HG02571 (cell line): ENCODE results near the gene DYNC1H1.

Experiments used
- ATAC-seq: cut with Tn5 transposase; IDR thresholded peaks from one replicate; pipeline ENCODE4 v1.9.1; 2021; ENCODE audit warnings: mild to moderate bottlenecking, moderate library complexity; ENCODE audit not compliant: unreplicated experiment

The DYNC1H1 gene

DNA sequence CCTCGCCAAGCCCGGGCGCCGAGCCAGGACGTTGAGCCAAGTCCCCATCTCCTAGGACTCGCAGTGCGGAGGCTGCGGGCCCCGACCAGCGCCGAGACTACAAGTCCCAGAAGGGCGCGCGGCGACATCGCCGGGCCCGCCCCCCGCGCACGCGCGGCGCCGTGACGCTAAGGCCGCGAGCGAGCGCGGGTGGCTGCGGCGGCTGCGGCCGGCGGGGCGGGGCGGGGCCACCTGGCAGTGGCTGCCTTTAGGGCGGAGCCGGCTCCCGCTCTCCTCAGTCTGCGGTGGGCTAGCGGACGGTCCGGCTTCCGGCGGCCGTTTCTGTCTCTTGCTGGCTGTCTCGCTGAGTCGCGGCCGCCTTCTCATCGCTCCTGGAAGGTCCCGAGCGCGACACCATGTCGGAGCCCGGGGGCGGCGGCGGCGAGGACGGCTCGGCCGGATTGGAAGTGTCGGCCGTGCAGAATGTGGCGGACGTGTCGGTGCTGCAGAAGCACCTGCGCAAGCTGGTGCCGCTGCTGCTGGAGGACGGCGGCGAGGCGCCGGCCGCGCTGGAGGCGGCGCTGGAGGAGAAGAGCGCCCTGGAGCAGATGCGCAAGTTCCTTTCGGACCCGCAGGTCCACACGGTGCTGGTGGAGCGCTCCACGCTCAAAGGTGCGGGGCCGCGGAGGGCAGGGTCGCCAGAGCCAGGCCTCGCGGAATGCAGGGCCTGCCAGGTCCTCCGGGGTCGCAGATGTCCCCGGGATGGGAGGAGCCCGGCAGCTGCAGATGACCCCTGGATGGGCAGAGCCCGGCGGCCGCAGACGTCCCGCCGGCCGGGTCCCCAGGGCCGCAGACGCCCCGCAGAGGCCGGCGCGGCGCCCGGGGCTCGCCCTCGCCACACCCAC lies at the start of gene DYNC1H1:
DYNC1H1 (plus strand) TSS at position 277 of the 884 bp plus-strand sequence; CDS start at position 396, 119 bp downstream.
- ATAC-seq, result peak; percentile 89

DNA sequence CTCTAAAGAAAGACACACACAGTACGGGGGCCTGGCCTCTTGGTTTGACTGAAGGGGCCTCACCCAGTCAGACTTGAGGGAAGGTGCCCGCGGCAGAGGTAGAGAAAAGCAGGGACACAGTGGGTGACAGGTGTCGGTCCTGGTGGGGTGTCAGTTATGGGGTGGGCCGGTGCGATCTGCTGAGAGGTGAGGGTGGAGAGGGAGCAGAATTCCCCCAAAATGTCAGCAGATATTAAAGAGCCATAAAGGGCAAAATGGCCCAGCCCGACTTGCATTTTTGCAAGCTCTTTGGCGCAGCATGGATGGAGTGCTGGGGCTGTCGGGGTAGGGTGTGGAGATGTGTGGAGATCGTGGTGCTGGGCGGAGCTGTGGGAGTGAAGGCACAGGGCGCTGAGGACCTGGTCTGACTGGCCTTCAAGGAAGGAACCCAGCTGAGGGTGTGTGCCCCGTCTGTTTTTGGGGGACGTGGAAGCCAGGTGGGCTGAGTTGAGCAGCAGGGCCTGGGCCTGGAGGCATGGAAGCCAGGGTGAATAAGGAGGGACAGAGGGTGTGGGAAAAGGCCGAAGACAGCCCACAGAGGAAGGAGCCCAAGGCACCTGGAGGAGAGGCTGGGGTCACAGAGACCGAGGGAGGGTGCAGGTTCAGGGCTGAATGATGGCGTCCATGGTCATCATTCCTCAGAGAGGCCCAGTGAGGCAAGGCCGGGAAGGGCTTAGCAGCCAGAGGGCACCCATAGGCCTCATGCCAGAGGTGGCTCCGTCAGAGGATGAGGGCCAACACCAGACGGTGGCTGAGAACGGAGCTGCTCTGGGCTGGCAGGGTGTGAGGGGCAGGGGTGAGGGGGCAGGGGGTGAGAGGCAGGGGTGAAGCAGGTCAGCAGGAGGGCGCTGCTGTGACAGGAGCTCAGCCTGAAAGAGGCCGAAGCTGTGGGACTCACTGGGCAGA lies 48.2 kb upstream of the DYNC1H1 start:
- no peak for ATAC-seq

DNA sequence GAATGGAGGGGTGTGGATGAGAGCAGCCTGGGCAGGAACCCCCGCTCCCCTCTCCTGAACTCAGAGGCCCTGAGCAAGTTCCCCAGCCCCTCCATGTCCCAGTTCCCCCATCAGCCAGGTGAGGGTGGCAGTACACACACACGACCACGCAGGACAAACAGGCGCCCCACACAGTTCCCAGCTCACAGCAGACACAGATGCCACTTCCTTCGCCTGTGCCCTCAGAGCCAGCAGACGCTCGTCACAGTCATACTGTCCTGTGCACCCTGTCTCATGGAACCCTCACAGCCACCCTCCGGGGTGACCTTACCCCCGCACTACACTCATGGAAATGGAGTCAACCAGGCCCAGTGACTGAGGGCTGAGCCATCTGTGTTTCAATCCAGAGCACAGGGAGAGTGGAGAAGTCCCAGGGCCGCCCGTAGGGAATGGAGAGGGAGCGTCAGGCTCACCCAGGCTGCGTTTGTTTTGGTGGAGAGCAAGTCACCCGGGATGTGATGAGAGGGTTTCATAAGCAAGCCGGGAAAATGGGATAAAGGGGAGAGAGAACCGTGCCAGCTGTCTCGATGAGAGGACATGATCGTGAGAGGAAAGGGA lies 47.5 kb upstream of the DYNC1H1 start:
- ATAC-seq, result no peak

DNA sequence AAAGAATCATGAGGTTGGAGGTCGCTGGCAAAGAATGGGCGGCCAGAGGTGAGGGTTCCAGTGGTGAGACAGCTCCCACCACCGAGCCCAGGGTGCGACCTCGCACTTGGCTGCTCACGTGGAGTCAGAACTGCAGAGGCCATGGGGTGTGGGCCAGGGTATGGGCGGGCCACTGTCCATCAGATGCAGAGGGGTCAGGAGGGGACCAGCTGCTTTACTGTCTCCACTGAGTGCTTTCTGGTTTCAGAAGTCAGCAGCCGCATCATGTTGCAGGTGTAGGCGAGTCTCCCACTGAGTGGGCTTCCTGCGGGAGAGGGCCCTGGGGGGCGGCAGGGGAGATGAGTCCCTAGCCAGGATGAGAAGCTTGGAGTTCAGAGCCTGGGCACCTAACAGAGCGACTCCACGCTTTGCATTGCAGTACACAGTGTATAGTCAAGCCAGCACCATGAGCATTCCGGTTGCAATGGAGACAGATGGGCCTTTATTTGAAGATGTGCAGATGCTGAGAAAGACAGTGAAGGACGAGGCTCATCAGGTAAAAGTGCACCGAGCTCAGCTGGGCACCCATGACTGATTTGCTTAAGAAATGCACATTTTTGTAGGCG lies 46.9 kb upstream of the DYNC1H1 start:
- ATAC-seq, result no peak

DNA sequence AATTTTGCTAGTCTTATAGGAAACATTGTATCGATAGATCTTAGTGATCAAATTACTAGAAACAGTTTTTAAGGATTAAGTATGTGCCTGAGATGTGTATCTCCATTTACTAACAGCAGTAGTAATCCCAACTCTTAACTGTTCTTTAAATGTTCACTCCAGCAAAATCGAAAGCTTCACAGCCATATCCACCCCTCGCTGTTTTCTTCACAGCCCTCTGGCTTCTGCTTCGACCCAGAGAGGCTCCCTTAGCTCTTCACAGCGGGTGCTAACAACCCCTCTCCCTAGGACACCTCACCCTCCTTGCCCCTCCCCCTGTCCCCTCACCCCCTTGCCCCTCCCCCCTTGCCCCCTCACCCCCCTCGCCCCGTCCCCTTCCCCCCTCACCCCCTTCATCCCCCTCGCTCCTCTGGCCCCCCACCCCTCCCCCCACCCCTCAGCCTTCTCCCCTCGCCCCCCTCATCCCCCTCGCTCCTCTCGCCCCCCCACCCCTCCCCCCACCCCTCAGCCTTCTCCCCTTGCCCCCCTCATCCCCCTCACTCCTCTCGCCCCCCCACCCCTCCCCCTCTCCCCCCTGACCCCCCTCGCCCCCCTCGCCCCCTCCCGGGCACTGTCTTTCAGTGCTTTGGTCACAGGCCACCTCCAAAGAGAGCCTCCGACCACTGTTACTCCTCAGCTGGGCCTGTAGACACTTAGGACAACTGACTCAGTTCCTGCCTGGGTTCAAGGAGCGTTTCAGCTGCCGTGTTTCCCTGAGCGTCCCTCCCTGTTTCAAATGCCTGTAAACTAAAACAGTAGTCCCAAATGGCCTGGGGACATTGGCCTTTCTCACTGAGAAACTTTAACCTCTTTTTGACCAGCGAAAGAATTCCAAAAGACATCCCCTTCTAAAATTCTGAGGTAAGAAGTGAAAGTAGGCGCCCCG lies 46.0 kb upstream of the DYNC1H1 start:
- ATAC-seq, result no peak

DNA sequence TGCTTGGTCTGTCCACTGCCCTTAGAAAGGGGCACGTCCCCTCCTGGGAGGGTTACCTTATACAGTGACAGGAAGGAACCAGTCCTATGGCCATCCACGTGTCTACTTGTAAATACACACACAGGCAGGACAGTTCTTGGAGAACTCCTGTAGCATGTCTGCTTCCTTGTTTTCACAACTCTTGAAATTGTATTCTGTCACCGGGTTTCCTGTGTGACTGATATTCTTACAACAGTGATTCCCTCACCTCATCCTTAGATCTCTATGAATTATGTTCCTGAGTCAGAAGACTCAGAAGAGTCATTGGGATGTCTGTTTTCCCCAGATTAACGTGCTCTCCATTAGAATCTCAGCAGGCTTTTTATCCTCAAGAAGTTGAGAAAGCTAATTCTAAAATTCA lies 44.1 kb upstream of the DYNC1H1 start:
- ATAC-seq, result no peak

DNA sequence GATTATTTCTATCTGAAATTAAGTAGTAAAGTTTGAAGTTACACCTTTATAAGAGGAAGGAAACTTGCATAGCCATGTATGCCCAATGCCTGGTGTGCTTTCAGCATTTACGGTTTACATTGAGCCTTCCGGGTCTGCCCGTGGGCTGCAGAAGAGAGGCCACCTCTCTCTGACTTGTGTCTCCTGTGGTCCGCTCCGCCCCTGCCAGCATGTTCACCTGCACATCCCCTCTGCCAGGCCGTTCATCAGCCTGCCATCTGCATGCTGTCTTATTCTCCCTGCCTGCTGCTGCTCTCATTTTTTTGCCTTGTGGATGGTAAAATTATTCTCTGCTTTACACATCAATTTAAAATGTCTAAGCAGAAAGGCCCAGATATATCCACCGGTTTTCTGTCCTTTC lies 41.5 kb upstream of the DYNC1H1 start:
- no peak for ATAC-seq

DNA sequence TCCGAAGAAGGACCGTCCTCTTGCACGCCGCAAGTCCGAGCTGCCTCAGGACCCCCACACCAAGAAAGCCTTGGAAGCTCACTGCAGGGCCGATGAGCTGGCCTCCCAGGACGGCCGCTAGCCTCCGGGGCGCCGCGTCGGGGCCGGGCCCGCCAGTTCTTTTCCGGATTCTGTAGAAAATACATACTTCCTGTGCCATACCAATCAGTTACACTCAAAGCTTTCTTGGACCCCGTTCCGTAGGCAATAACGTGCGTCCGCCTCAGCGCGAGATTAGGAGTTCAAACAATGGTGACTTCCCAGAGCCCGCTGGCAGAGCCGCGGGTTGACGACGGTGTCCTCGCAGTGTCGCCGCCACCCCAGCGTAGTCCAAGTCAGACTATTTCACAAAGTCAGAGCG lies 39.2 kb upstream of the DYNC1H1 start:
- no peak for ATAC-seq

DNA sequence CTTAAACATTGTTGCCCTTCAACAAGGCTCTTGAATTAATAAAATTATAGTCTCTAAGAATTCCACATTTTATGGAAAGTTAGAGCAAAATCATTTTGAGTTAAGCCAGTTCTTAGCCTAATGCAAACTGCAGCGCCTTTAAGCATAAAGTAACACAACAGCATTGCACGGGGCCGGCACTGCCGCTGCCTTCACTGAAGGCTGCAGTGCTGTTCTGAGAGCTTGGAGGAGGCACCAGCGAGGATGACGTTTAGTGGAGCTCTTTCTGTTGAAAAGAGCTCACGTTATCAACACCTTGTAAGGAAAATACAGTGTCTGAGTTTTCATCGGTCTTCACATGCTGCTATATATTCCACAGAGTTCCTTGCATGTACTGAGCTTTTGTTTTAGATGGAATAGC lies 38.3 kb upstream of the DYNC1H1 start:
- ATAC-seq, result no peak

DNA sequence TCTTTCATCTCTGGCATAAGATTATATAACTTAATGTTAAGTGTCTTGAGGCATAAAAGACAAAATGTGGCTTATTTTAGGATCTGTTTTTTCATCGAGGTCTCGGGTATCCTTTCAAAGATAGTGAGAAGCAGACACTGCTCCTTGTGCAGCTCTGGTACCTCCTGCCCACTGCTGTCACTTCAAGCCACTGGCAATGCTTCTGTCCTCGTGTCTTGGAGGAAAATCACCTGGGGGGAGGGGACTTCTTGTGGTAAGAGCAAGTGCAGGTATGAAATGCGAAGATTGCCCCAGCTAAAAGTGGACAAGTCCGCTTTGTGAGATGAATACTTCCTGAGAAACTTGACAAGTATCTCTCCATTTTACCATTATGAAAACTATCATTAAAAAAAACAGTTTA lies 37.8 kb upstream of the DYNC1H1 start:
- ATAC-seq, result no peak

DNA sequence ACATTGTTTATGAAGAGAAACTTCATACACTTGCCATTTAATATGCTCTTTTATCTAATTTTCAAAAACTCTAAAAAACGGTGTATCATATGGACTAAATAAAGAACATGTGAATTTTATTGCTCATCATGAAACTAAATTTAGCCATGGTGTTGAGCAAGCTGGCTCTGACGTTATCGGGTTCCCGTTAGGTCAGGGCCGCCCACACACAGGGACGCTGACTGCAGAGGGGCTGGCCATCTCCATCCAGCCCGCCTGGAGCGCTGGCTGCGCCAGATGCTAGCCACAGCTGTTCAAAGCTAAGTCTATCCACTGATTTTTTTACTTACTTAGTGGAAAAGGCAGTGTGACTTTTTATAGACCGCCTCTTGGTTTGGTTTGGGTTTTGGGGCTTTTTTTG lies 36.5 kb upstream of the DYNC1H1 start:
- no peak for ATAC-seq

DNA sequence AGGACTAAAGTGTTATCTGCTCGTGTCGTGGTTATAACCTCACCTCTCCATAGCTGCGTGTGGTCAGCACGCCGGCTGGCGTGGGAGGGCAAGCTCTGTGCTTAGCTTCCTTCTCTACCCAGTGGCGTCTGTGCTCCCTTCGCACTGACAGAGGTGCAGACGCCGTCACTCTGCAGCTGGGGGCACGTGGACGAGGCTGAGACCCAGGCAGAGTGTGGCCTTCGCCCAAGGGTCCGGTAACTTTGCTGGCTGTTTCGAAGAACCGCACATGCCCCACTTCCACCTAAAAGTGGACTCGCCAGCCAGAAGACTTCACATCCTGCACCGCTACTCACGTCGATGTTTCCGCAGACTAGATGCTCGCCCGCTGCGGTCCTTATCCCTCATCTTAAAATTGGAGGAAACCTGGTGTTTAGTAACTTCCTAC lies 35.9 kb upstream of the DYNC1H1 start:
- no peak for ATAC-seq

DNA sequence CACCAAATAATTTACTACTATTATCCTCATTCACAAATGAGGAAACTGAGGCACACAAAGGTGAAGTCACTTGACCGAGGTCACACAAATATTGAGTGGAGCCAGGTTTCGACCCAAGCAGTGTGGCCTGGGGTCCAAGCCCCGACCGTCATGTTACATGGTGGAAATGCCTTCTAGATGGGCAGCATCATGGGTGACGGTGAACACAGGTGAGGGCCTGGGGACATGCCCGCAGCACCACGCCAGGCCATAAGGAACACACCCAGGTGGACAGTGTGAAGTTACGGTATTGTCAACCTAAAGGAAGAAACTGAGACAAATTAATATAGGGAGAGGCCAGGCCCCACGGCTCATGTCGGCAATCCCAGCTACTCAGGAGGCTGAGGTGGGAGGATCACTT lies 35.3 kb upstream of the DYNC1H1 start:
- no peak for ATAC-seq

DNA sequence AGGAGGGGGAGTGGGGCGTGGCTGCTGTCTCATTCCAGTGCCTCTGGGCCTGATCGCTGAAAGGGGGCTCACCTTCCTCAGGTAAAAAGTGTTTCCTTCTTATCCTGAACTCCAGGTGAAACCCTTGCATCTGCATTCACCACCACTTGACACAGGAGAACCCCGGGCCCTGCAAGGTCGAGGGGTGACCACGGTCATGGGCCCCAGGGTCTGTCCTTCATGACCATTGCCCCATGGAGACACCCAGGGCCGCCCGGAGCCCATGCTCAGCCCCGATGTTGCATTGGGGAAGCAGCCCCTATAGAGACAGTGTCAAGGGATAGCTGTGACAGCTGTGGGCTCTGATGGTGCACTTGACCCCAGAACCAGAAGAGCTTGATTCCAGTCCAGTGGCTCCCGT lies 34.4 kb upstream of the DYNC1H1 start:
- ATAC-seq, result no peak

DNA sequence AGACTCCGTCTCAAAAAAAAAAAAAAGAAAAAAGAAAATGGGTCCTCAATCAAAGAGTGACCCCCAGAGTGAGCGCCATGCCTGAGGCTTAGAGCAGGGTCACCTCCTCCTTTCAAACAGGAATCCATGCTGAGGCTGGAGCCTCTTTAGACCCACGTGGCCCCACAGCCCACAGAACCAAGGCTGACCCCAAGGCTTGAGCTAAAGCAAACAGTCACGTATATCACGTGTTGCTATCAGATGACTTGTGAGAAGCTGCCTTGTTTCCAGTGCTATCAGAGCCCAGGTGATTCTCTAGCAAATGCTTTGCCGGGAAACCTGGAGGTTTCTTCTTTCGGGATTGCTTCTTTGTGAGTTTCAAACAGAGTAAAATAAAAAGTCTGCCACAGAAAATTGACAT lies 31.7 kb upstream of the DYNC1H1 start:
- no peak for ATAC-seq

DNA sequence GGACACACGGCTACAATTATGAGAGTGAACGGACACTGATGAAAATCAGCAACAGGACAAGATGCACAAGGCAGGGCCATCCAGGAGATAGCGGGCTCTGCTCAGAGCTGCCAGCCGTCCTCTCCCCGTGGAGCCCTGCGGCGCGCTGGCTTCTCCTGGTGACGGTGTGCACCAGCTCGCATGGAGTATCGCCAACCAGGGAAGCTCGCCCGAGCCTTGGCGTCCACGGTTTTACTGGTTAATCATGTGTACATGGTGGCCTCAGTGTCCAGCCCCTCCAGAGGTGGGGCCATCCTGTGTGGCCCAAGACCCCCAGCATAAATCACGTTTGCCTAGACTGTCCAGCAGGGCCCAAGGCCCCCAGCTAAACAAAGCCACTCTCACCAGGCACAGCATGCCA lies 31.2 kb upstream of the DYNC1H1 start:
- no peak for ATAC-seq

DNA sequence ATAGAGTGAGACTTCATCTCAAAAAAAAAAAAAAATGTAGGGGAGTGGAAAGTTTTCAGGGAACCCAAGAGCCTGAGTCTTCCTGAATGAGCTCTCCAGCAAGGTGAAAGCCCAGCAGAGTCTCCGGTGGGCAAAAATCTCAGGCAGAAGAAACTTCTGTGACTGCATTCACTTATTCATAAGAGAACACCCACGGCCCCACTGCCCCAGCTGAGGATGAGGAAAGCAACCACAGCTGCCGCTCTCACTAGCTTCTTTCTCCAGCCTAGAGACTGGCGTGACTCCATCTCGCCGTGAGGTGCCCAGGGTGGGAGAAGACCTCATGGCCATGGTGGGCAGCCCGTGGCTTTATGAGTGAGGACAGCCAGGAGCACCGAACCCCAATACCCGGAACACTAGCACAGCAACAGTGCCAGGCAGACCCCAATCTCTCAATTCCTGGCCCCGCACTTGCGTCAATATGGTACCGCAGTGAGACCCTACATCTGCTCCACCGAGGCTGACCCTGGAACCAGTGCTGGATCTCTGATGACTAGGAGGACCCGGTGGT lies 29.7 kb upstream of the DYNC1H1 start:
- no peak for ATAC-seq

DNA sequence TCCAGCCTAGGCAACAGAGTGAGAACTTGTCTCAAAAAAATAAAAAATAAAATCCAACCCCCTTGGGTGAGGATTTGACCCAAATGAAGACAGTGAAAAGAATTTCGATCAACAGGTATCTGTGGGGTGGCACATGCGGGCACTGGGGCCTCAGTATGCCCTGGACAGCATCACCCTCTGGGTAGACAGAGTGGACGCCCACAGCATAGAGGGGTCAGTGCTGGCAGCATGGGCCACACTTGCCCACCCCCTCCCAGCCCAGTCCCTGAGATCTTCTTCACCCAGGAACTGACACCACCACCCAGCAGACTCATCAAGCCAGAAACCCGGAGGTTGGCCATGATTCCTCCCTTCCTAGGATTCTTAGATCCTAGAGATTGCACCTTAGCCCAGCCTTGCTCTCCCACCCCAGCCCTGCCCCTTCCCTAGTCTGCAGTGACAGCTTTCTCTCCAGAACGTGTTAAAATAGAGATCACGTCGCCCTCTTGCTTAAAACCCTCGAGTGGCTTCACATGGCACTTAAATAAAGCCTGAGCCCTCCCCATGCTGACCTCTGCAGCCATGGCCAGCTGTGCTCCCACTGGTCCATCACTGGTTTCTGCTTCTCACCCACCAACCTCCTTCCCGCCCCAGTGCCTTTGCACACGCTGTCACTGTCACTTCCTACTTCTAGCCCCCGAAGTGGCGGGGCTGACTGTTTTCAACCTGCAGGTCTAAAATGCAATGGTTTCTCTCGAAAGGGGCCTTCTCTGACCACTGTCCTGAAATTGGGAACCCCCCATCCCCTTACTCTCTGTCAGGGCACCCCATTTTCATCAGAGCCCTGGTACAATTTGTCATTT lies 26.2 kb upstream of the DYNC1H1 start:
- ATAC-seq, result no peak
